ENCODE measurements around the gene GNA15.

DNA sequence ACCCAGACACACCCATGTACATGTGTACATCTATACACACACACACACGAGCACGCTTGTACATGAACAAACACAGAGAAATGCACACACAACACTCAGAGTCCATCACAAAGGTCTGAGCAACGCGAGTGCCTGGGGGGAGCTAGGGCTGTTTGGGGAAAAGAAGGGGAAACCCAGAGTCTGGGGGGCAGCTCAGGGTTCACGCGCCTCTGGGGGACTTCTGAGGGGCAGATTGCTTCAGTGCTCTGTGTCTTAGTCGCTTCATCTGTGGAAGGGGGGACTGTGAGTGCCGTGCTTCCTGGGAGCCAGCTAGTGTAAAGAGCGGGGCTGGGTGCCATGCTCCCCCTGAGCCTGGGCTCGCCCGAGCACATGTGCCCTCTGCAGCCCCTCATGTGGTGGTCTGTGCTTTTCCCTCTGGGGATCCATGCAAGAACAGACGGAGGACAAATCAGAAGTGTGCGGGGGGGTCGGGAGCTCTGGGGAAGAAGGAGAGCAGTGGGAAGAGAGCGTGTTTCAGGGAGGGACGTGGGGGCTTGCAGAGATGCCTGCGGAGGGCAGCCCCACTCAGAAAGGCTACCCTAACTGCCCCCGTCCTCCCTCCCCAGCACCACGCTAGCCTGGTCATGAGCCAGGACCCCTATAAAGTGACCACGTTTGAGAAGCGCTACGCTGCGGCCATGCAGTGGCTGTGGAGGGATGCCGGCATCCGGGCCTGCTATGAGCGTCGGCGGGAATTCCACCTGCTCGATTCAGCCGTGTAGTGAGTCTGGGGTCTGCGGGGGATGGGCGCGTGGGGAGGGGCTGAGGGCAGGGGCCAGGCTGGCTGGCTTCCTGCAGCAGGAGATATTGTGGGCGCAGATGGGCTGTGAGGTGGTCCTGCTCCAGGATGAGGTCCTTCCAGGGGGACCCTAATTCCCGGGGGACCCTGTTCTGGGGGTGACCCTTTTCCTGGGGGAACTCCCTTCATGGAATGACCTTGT lies 14.0 kb downstream of the GNA15 start:
- TF ChIP-seq, protein P1, sequence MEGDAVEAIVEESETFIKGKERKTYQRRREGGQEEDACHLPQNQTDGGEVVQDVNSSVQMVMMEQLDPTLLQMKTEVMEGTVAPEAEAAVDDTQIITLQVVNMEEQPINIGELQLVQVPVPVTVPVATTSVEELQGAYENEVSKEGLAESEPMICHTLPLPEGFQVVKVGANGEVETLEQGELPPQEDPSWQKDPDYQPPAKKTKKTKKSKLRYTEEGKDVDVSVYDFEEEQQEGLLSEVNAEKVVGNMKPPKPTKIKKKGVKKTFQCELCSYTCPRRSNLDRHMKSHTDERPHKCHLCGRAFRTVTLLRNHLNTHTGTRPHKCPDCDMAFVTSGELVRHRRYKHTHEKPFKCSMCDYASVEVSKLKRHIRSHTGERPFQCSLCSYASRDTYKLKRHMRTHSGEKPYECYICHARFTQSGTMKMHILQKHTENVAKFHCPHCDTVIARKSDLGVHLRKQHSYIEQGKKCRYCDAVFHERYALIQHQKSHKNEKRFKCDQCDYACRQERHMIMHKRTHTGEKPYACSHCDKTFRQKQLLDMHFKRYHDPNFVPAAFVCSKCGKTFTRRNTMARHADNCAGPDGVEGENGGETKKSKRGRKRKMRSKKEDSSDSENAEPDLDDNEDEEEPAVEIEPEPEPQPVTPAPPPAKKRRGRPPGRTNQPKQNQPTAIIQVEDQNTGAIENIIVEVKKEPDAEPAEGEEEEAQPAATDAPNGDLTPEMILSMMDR (IDR thresholded peaks at IDR 0.05): no peak
- no peak for TF ChIP-seq EP300 (IDR thresholded peaks at IDR 0.05)

Data from sigmoid colon (tissue), 4 donors.